SIG-M5 treated with dmso at 0.1 percent for 504 hours (cell line): Measurements from ENCODE around the gene THOC2.
"Not testable (repeated sequence)": the region's sequence is repeated elsewhere in the genome, so short reads cannot be mapped to it uniquely, and the experiment has no call there.

Source experiments
- DNase-seq: peaks from one replicate; lab custom pipeline; 2025; ENCODE audit not compliant: unreplicated experiment; lab: John Stamatoyannopoulos, UW

Gene THOC2

GRCh38 chrX:123735137-123735536 lies 2.3 kb upstream of the THOC2 start:
- DNase-seq = not testable (repeated sequence)

GRCh38 chrX:123734079-123734478 lies 1.2 kb upstream of the THOC2 start:
- DNase-seq = not testable (repeated sequence)

- no peak for DNase-seq
These were observed 724 bp downstream of the THOC2 start for GRCh38 chrX:123731987-123732669.

GRCh38 chrX:123731258-123731986 lies 1.4 kb downstream of the THOC2 start:
- DNase-seq = no peak

- DNase-seq = no peak
These were observed 4.3 kb downstream of the THOC2 start for GRCh38 chrX:123728554-123728953.

GRCh38 chrX:123728016-123728415 lies 4.8 kb downstream of the THOC2 start:
- DNase-seq = no peak

GRCh38 chrX:123722193-123722592 lies 10.7 kb downstream of the THOC2 start:
- not testable (repeated sequence) for DNase-seq

GRCh38 chrX:123720486-123720885 lies 12.4 kb downstream of the THOC2 start:
- DNase-seq = no peak

GRCh38 chrX:123713841-123714240 lies 19.0 kb downstream of the THOC2 start:
- no peak for DNase-seq

- DNase-seq = no peak
These were observed 19.4 kb downstream of the THOC2 start for GRCh38 chrX:123713434-123713833.

- not testable (repeated sequence) for DNase-seq
These were observed 21.7 kb downstream of the THOC2 start for GRCh38 chrX:123711201-123711600.

GRCh38 chrX:123704781-123705180 lies 28.1 kb downstream of the THOC2 start:
- no peak for DNase-seq

- no peak for DNase-seq
These were observed 33.8 kb downstream of the THOC2 start for GRCh38 chrX:123698979-123699520.

GRCh38 chrX:123696334-123696733 lies 36.5 kb downstream of the THOC2 start:
- no peak for DNase-seq

- DNase-seq = no peak
These were observed 37.6 kb downstream of the THOC2 start for GRCh38 chrX:123695242-123695641.

- DNase-seq = no peak
These were observed 41.1 kb downstream of the THOC2 start for GRCh38 chrX:123691776-123692175.

GRCh38 chrX:123688524-123688923 lies 44.3 kb downstream of the THOC2 start:
- no peak for DNase-seq

GRCh38 chrX:123685232-123685631 lies 47.6 kb downstream of the THOC2 start:
- DNase-seq = peak; percentile 70

GRCh38 chrX:123682186-123682585 lies 50.7 kb downstream of the THOC2 start:
- DNase-seq = no peak

- DNase-seq = not testable (repeated sequence)
These were observed 53.0 kb downstream of the THOC2 start for GRCh38 chrX:123679733-123680460.

GRCh38 chrX:123675154-123675553 lies 57.7 kb downstream of the THOC2 start:
- no peak for DNase-seq

GRCh38 chrX:123673813-123674212 lies 59.0 kb downstream of the THOC2 start:
- DNase-seq = no peak
